ENCODE measurements around the gene FBXO34.

FBXO34 gene

GRCh38 chr14:55372825-55373224 lies 101.6 kb downstream of the FBXO34 start:
- no peak overlapping the region for H2AFZ ChIP-seq (ENCODE audit: low read depth, low read length, severe bottlenecking)
- H3F3A ChIP-seq (ENCODE audit: insufficient read depth): no peaks in the 10 kb centered on the region
- no peak overlapping the region for H3K9ac ChIP-seq (ENCODE audit: low read length)
- no peaks in the 10 kb centered on the region for H4K20me1 ChIP-seq (ENCODE audit: low read depth, low read length)
- H3K4me2 ChIP-seq (ENCODE audit: low read depth, low read length, poor library complexity, severe bottlenecking): no peak overlapping the region
- no peaks in the 10 kb centered on the region for H3K9me2 ChIP-seq (replicated peaks; ENCODE audit: insufficient read depth, low read length)
- no peaks in the 10 kb centered on the region for H3K9me3 ChIP-seq (ENCODE audit: insufficient read depth, low read length)
- TF ChIP-seq CTCF (IDR thresholded peaks at IDR 0.05; ENCODE audit: insufficient read depth, low read length, poor library complexity, severe bottlenecking) (no peak), EZH2phosphoT487 (conservative IDR thresholded peaks at IDR 0.05; ENCODE audit: low read length) (no peak)
- H3K36me3 ChIP-seq (ENCODE audit: low read length): no peaks in the 10 kb centered on the region
- no peak overlapping the region for H3K27ac ChIP-seq (ENCODE audit: low read depth, low read length)
- H3K4me3 ChIP-seq (ENCODE audit: insufficient read depth, low read length, poor library complexity, severe bottlenecking): no peak overlapping the region
- no peaks in the 10 kb centered on the region for H3K79me2 ChIP-seq (ENCODE audit: insufficient read depth, low read length)
- no peaks in the 10 kb centered on the region for H3K27me3 ChIP-seq (ENCODE audit: low read length)

- no peaks in the 10 kb centered on the region for H3F3A ChIP-seq (ENCODE audit: insufficient read depth)
- H3K9me2 ChIP-seq (replicated peaks; ENCODE audit: insufficient read depth, low read length): no peaks in the 10 kb centered on the region
- H3K9ac ChIP-seq (ENCODE audit: low read length): no peak overlapping the region
- no peak for TF ChIP-seq EZH2phosphoT487 (conservative IDR thresholded peaks at IDR 0.05; ENCODE audit: low read length)
- H3K4me2 ChIP-seq (ENCODE audit: low read depth, low read length, poor library complexity, severe bottlenecking): no peak overlapping the region
- no peaks in the 10 kb centered on the region for H4K20me1 ChIP-seq (ENCODE audit: low read depth, low read length)
- H3K36me3 ChIP-seq (ENCODE audit: low read length): no peaks in the 10 kb centered on the region
- H2AFZ ChIP-seq (ENCODE audit: low read depth, low read length, severe bottlenecking): no peak overlapping the region
- no peaks in the 10 kb centered on the region for H3K9me3 ChIP-seq (ENCODE audit: insufficient read depth, low read length)
- no peaks in the 10 kb centered on the region for H3K79me2 ChIP-seq (ENCODE audit: insufficient read depth, low read length)
- H3K4me3 ChIP-seq (ENCODE audit: insufficient read depth, low read length, poor library complexity, severe bottlenecking): no peak overlapping the region
- no peaks in the 10 kb centered on the region for H3K27me3 ChIP-seq (ENCODE audit: low read length)
- no peak overlapping the region for H3K27ac ChIP-seq (ENCODE audit: low read depth, low read length)
These were observed 102.8 kb downstream of the FBXO34 start for GRCh38 chr14:55373784-55374705.

DNA sequence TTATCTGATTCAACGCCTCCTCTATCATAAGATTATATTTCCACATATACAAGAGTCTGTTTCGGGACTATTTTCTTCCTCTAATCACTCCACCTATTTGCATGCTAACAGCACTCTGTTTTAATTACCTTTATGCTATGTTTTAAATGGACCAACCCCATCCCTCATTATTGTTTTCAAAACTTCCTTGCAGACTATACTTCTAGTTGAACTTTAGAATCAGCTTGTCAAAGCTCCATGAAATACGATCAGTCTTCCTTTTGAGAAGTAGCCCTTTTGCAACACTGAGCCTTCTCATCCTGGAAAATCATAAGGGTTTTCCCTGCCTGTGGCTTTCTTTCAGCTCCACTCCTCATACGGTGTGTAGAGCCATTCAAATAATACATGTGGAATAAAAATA lies 103.5 kb downstream of the FBXO34 start:
- no peak overlapping the region for H3K27ac ChIP-seq (ENCODE audit: low read depth, low read length)

More for the DNA sequence above, 103.5 kb downstream of the FBXO34 start:
- Histone ChIP-seq H3K4me3 (ENCODE audit: insufficient read depth, low read length, poor library complexity, severe bottlenecking) (no peak overlapping the region), H3K4me2 (ENCODE audit: low read depth, low read length, poor library complexity, severe bottlenecking) (no peak overlapping the region), H3K36me3 (ENCODE audit: low read length) (no peaks in the 10 kb centered on the region), H3K9ac (ENCODE audit: low read length) (no peak overlapping the region), H3K9me2 (replicated peaks; ENCODE audit: insufficient read depth, low read length) (no peaks in the 10 kb centered on the region), H2AFZ (ENCODE audit: low read depth, low read length, severe bottlenecking) (no peak overlapping the region), H3K79me2 (ENCODE audit: insufficient read depth, low read length) (no peaks in the 10 kb centered on the region), H4K20me1 (ENCODE audit: low read depth, low read length) (no peaks in the 10 kb centered on the region), H3K9me3 (ENCODE audit: insufficient read depth, low read length) (no peaks in the 10 kb centered on the region), H3F3A (ENCODE audit: insufficient read depth) (no peaks in the 10 kb centered on the region), H3K27me3 (ENCODE audit: low read length) (no peaks in the 10 kb centered on the region)
- TF ChIP-seq CTCF (IDR thresholded peaks at IDR 0.05; ENCODE audit: insufficient read depth, low read length, poor library complexity, severe bottlenecking) (no peak), EZH2phosphoT487 (conservative IDR thresholded peaks at IDR 0.05; ENCODE audit: low read length) (no peak)
